Activated naive CD4-positive, alpha-beta T cell treated with anti-CD3 and anti-CD28 coated beads for 36 hours (primary cell): ENCODE data around the gene GSN. TPM values are rescaled to one million over a fixed set of nuclear protein-coding genes. Genes with fewer than 3 reads are reported as not detected.

Experiments used
- CTCF ChIA-PET: fragments of 350-600 bp; sonication (Branson Sonifier 250); formaldehyde crosslinking; loops from one replicate; lab custom pipeline; 2021; ENCODE audit warnings: antibody characterized with exemption; lab: Charles Lee
- DNase-seq: peaks from one replicate; pipeline ENCODE4 v3.0.0-alpha.2; 2020
- H3K27ac Mint-ChIP-seq: one replicate; pipeline ENCODE4 v1.8.0; 2021; ENCODE audit warnings: mild to moderate bottlenecking, mixed read lengths
- H3K27me3 Mint-ChIP-seq: one replicate; pipeline ENCODE4 v1.8.0; 2021; ENCODE audit warnings: low read depth, mixed read lengths
- H3K36me3 Mint-ChIP-seq: one replicate; pipeline ENCODE4 v1.8.0; 2021; ENCODE audit warnings: low read depth, mixed read lengths
- H3K4me1 Mint-ChIP-seq: one replicate; pipeline ENCODE4 v1.8.0; 2021; ENCODE audit warnings: low read depth, mixed read lengths
- H3K4me3 Mint-ChIP-seq: one replicate; pipeline ENCODE4 v1.8.0; 2021; ENCODE audit warnings: mild to moderate bottlenecking, moderate library complexity, mixed read lengths
- H3K9me3 Mint-ChIP-seq: one replicate; pipeline ENCODE4 v1.8.0; 2021; ENCODE audit warnings: mixed read lengths
- intact Hi-C: fragments of 100-400 bp; cut with micrococcal nuclease; formaldehyde crosslinking; loops from one replicate; pipeline ENCODE4 v1.15.1; 2023
- total RNA-seq, 2 experiments: library from RNA; stranded (reverse); gene quantifications; one replicate each; pipeline ENCODE4 v1.2.3, GENCODE V29; 2021

The GSN gene
- total RNA-seq, result 1 to 10 TPM; 1.1 to 1.2 TPM

DNA sequence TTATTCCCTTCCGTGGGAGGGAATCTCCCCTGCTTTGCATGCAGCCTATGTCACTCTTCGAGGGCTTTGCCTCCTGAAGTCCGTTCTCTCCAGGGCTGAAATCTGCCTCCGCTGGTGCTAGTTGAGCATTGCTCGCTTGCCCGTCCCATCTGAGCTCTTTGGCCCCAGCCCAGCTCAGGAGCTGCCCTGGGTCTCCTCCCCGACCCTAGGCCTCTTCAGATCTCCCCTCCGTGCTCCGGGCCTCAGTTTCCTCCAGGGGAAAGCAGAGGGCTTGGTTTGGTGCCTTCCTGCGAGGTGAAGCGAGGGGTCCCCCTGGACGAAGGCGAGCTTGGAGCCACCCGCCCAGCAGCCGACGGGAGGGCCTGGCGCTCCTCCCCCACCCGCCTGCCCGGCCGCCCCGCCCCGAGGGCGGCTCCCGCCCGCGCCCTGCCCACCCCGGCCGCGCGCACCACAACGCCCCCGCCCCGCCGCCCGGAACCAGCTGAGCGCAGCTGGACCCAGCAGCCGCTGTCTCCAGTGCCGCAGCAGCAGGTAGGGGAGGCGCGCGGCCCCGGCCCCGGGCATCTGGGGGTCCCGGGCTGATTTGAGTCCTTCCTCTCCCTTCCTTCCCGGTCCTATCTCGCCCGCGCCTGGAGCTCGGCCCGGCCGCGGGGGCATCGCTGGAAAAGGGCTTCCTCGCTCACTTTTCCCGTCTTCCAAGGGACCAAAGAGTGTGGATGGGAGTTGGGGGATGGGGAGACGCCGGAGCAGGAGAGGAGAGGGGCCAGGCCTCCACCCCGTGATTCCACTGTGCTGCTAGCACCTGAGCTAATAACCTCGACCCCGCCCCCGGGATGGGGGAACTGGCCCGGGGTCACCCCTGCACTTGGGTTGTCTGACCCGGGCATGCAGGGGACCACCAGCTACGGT, at the start of gene GSN:
Gene GSN, plus strand, starts transcription at position 474 of the 909 bp plus-strand sequence. CDS start 33,810 bp downstream, outside the sequence.
- CTCF ChIA-PET, result interaction anchor here (1.3 to 1.4 kb wide), 3 partner anchors 10 to 54 kb away, joined by 4 to 10 read pairs (median 6); no protein-coding TSS in a partner anchor
- Mint-ChIP-seq H3K4me1 (peaks cover 10% of the 10 kb centered on the region), H3K27ac (no peak within 1 kb of the TSS), H3K9me3 (no peaks in the 10 kb centered on the region), H3K36me3 (no peaks in the 10 kb centered on the region), H3K4me3 (peak within 1 kb of the TSS; percentile 61), H3K27me3 (peaks cover 18% of the 10 kb centered on the region)
- intact Hi-C loops, result no loop called here
- peak; percentile 51 for DNase-seq

GRCh38 chr9:121218357-121219027, 49.5 kb upstream of the GSN start:
- Mint-ChIP-seq H3K4me3 (no peak overlapping the region), H3K4me1 (no peaks in the 10 kb centered on the region), H3K27me3 (no peaks in the 10 kb centered on the region), H3K36me3 (no peaks in the 10 kb centered on the region), H3K27ac (no peak overlapping the region), H3K9me3 (no peaks in the 10 kb centered on the region)
- CTCF ChIA-PET, result interaction anchor here (0.7 to 1.0 kb wide), 2 partner anchors 26 to 71 kb away, joined by 3 read pairs; no protein-coding TSS in a partner anchor
- intact Hi-C loops, result no loop called here
- DNase-seq, result no peak

DNA sequence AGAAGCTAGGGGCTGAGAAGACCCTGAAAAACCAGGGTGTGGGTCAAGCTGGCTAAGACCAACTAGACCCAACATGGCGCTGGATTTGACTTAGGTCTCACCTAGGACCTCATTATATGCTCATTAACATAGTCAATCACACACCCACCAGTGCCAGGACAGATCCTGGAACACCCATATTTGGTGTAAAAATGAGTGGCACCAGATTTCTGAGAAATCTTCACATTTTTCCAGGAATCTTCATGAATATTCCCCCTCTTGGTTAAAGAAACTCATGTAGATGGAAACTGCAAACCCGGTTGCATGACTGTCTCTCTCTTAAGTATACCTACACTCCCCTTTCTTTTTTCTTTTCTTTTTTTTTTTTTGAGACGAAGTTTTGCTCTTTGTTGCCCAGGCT, 48.4 kb upstream of the GSN start:
- no peaks in the 10 kb centered on the region for H3K4me1 Mint-ChIP-seq
- no peaks in the 10 kb centered on the region for H3K9me3 Mint-ChIP-seq
- no peak overlapping the region for H3K4me3 Mint-ChIP-seq
- H3K27ac Mint-ChIP-seq, result no peak overlapping the region
- intact Hi-C loops, result no loop called here
- DNase-seq, result no peak
- CTCF ChIA-PET, result interaction anchor here (0.6 kb wide), 1 partner anchor 381 kb away, joined by 4 read pairs; no protein-coding TSS in a partner anchor
- no peaks in the 10 kb centered on the region for H3K27me3 Mint-ChIP-seq
- no peaks in the 10 kb centered on the region for H3K36me3 Mint-ChIP-seq

DNA sequence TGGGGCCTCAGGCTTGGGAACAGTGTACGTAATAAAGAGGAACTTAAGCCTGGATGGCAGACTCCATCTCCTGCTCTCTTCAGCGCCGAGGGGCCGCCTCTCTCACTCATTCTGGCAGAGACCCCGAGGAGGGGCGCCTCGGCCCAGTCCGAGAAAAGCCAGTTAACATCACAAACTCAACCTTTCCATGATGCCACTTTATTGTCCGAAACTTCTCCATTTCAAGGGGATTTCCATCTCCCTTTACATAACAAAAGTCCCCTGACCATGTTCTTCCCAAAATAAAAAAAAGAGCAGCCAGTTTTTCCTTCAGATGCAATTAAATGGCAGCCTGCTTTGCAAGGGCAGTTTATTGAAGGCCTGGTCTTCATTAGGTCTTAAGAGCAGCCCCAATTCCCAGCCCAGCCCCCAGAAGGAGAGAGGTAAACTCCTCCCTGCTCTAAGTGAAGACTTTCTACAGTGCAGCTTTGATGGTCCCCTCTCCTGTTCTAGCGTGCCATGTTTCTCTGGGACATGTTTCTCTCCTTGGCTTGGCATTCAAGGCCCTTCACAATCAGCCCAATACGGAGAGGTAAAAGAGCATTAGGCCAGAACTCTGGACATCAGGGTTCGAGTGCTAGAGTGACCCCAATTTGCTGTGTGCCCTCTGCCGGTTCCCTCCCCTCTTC, 46.8 kb upstream of the GSN start:
- Mint-ChIP-seq H3K36me3 (no peaks in the 10 kb centered on the region), H3K9me3 (no peaks in the 10 kb centered on the region), H3K27me3 (no peaks in the 10 kb centered on the region), H3K4me3 (no peak overlapping the region), H3K27ac (no peak overlapping the region), H3K4me1 (no peaks in the 10 kb centered on the region)
- intact Hi-C loops, result no loop called here
- CTCF ChIA-PET, result interaction anchor here (0.7 to 2.9 kb wide), 4 partner anchors 8 to 504 kb away, joined by 3 to 12 read pairs (median 8); no protein-coding TSS in a partner anchor
- no peak for DNase-seq

DNA sequence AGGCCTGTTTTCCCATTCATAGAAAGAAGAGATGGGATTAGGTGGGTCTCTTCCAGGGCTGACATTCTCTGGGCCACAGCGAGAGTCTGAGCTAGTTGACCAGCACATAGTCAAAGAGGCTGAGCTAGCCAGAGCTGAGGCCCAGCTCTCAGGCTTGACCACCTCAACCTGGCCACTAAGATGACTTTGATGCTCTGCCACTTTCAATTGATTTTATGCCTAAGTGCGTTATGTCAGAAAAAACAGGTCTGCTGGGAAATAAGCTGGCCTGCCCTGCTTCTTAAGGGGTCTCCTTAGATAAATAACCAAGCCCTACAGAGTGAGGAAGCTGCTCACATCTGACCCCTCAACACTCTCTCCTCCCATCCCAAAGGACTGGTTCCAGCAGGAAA, 46.3 kb upstream of the GSN start:
- no peak for DNase-seq
- intact Hi-C loops, result no loop called here
- Mint-ChIP-seq H3K4me1 (no peaks in the 10 kb centered on the region), H3K27ac (no peak overlapping the region), H3K9me3 (no peaks in the 10 kb centered on the region), H3K36me3 (no peaks in the 10 kb centered on the region), H3K27me3 (no peaks in the 10 kb centered on the region), H3K4me3 (no peak overlapping the region)
- CTCF ChIA-PET, result interaction anchor here (0.7 to 2.9 kb wide), 3 partner anchors 8 to 505 kb away, joined by 4 to 12 read pairs (median 11); no protein-coding TSS in a partner anchor

- intact Hi-C loops, result no loop called here
- Mint-ChIP-seq H3K36me3 (no peaks in the 10 kb centered on the region), H3K4me1 (no peaks in the 10 kb centered on the region), H3K27ac (no peak overlapping the region), H3K27me3 (no peaks in the 10 kb centered on the region), H3K4me3 (no peak overlapping the region), H3K9me3 (no peaks in the 10 kb centered on the region)
- CTCF ChIA-PET, result interaction anchor here (0.6 to 2.9 kb wide), 7 partner anchors 8 to 1333 kb away, joined by 3 to 12 read pairs (median 4); no protein-coding TSS in a partner anchor
- DNase-seq, result no peak
Measured at GRCh38 chr9:121222524-121223171, 45.3 kb upstream of the GSN start.

DNA sequence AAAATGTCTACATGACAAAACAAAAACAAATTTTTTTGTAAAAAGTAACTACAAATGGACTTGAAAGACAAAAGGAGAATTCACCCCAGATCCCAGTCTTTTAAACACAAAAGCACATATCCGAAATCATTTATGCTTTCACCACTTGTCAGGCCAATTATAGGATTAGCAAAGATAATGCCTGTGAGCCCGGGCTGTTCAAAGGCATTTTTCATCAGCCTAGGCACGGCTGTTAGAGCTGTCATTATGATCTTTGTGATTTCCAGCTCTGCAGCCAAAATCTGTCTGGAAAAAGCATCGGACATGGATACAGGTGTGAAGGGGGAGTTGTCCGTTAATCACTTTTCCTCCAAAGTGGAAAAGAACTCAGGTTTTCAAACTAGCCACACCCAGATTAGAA, 42.7 kb upstream of the GSN start:
- no peaks in the 10 kb centered on the region for H3K36me3 Mint-ChIP-seq
- intact Hi-C loops, result no loop called here
- no peak overlapping the region for H3K4me3 Mint-ChIP-seq
- H3K27me3 Mint-ChIP-seq, result no peaks in the 10 kb centered on the region
- H3K4me1 Mint-ChIP-seq, result no peaks in the 10 kb centered on the region
- DNase-seq, result no peak
- H3K9me3 Mint-ChIP-seq, result no peaks in the 10 kb centered on the region
- CTCF ChIA-PET, result interaction anchor here (0.7 to 1.2 kb wide), 2 partner anchors 12 to 94 kb away, joined by 3 to 4 read pairs; no protein-coding TSS in a partner anchor
- H3K27ac Mint-ChIP-seq, result no peak overlapping the region

GRCh38 chr9:121226175-121226574, 41.8 kb upstream of the GSN start:
- Mint-ChIP-seq H3K4me3 (no peak overlapping the region), H3K9me3 (no peaks in the 10 kb centered on the region), H3K27me3 (no peaks in the 10 kb centered on the region), H3K27ac (no peak overlapping the region), H3K36me3 (no peaks in the 10 kb centered on the region), H3K4me1 (no peaks in the 10 kb centered on the region)
- intact Hi-C loops, result no loop called here
- no peak for DNase-seq
- CTCF ChIA-PET, result no interaction called here

DNA sequence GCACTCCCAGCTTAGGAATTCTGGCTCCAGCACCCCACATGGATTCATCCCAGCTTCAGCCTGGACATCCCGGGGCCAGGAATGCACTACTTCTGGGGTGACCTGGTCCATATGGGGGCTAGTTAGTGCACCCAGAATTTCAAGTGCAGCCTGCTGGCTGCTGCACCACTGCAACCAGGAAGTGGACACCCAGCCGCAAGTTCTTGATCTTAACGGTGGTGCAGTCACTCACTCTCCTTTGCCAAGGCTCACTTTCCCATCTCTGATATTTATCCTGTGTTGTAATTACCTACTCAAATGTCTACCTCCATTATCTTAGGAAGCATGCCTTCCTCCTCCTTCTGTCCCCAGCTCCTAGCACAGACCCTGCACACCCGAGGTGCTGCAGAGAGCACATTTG, 40.1 kb upstream of the GSN start:
- CTCF ChIA-PET, result interaction anchor here (0.6 to 0.7 kb wide), 2 partner anchors 23 to 41 kb away, joined by 3 to 8 read pairs; no protein-coding TSS in a partner anchor
- Mint-ChIP-seq H3K27me3 (no peaks in the 10 kb centered on the region), H3K27ac (no peak overlapping the region), H3K4me1 (no peaks in the 10 kb centered on the region), H3K36me3 (no peaks in the 10 kb centered on the region), H3K9me3 (no peaks in the 10 kb centered on the region), H3K4me3 (no peak overlapping the region)
- DNase-seq, result no peak
- intact Hi-C loops, result no loop called here

DNA sequence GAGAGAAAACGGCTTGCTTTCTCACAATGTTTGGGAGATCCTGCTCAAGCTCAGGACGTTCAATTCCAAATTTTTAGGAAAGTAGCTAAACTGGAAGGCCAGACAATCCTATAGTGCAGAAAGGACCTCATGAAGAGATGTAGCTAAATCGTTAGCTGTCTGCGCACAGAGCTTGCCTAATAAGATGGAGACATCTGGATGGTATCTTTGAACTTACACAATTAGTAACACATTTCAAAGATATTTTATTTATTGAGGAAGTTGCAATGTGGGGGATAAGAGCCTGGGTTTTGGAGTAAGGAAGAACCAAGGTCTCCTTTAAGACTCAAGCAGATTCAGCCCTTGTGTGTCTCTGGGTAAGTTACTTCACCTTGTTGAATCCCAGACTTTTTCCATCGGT, 37.7 kb upstream of the GSN start:
- no peak for DNase-seq
- H3K36me3 Mint-ChIP-seq, result no peaks in the 10 kb centered on the region
- H3K4me1 Mint-ChIP-seq, result no peaks in the 10 kb centered on the region
- H3K27me3 Mint-ChIP-seq, result no peaks in the 10 kb centered on the region
- H3K4me3 Mint-ChIP-seq, result no peak overlapping the region
- intact Hi-C loops, result no loop called here
- H3K27ac Mint-ChIP-seq, result no peak overlapping the region
- H3K9me3 Mint-ChIP-seq, result no peaks in the 10 kb centered on the region
- CTCF ChIA-PET, result interaction anchor here (0.7 to 1.7 kb wide), 4 partner anchors 9 to 209 kb away, joined by 3 to 10 read pairs (median 4); no protein-coding TSS in a partner anchor

GRCh38 chr9:121232251-121232650, 35.7 kb upstream of the GSN start:
- H3K9me3 Mint-ChIP-seq, result no peaks in the 10 kb centered on the region
- CTCF ChIA-PET, result no interaction called here
- no peaks in the 10 kb centered on the region for H3K36me3 Mint-ChIP-seq
- H3K27ac Mint-ChIP-seq, result no peak overlapping the region
- no peaks in the 10 kb centered on the region for H3K4me1 Mint-ChIP-seq
- intact Hi-C loops, result no loop called here
- no peak for DNase-seq
- no peaks in the 10 kb centered on the region for H3K27me3 Mint-ChIP-seq
- H3K4me3 Mint-ChIP-seq, result no peak overlapping the region
